K562 (cell line): ENCODE data around the gene COL20A1. TPM values are rescaled to one million over a fixed set of nuclear protein-coding genes. Genes with fewer than 3 reads are reported as not detected.
A peak's percentile ranks its signal among the peaks of the same experiment; 100 is the strongest.

ENCODE experiments used
- BCL6 ChIP-seq: fragments of 250-450 bp; sonication (Bioruptor Pico); IDR thresholded peaks from 2 replicates; pipeline ENCODE4 v1.4.0; 2020
- CREBBP ChIP-seq: IDR thresholded peaks from one replicate; pipeline ENCODE4 v1.6.1; 2012; ENCODE audit warnings: low read depth, mild to moderate bottlenecking, control low read depth, inconsistent platforms, low read length
- FIP1L1 ChIP-seq: fragments of 200-400 bp; formaldehyde crosslinking; IDR thresholded peaks from 2 replicates; pipeline ENCODE4 v1.6.1; 2018; ENCODE audit warnings: mild to moderate bottlenecking, low read depth, low read length; ENCODE audit not compliant: poor library complexity, severe bottlenecking
- HNRNPUL1 ChIP-seq: fragments of 200-400 bp; formaldehyde crosslinking; IDR thresholded peaks from 2 replicates; pipeline ENCODE4 v1.6.1; 2017; ENCODE audit warnings: low read length
- NFXL1 ChIP-seq: fragments of 450-650 bp; formaldehyde crosslinking; IDR thresholded peaks from 2 replicates; pipeline ENCODE4 v1.4.0; 2021; ENCODE audit warnings: mild to moderate bottlenecking
- NFYB ChIP-seq: IDR thresholded peaks from 2 replicates; pipeline ENCODE4 v1.6.1; 2011; ENCODE audit warnings: mild to moderate bottlenecking, moderate library complexity; ENCODE audit not compliant: insufficient read length; ENCODE audit errors: extremely low read depth
- NR2F6 ChIP-seq: fragments of 450-650 bp; formaldehyde crosslinking; IDR thresholded peaks from 2 replicates; pipeline ENCODE4 v1.4.0; 2020; ENCODE audit warnings: mild to moderate bottlenecking
- PYGO2 ChIP-seq: fragments of 450-650 bp; IDR thresholded peaks from 2 replicates; pipeline ENCODE4 v1.6.1; 2016; ENCODE audit warnings: mild to moderate bottlenecking, missing genetic modification characterization, moderate library complexity, missing compliant biosample characterization
- SMARCA5 ChIP-seq: fragments of 450-650 bp; IDR thresholded peaks from 2 replicates; pipeline ENCODE4 v1.6.1; 2016
- SNIP1 ChIP-seq: fragments of 450-650 bp; IDR thresholded peaks from 2 replicates; pipeline ENCODE4 v1.7.1; 2017; ENCODE audit warnings: low read depth, mild to moderate bottlenecking
- TAF1 ChIP-seq: IDR thresholded peaks from 2 replicates; pipeline ENCODE4 v1.6.1; 2011; ENCODE audit warnings: mild to moderate bottlenecking, low read length, moderate library complexity; ENCODE audit not compliant: insufficient read depth, control insufficient read depth, severe bottlenecking; ENCODE audit errors: extremely low read depth
- TEAD4 ChIP-seq, 2 experiments: sonication (generic) in 1 of 2; formaldehyde crosslinking in 1 of 2; IDR thresholded peaks; 2 replicates each; pipeline versions ENCODE4 v1.6.1 to v1.8.0; 2012 to 2022; ENCODE audit warnings: borderline replicate concordance in 1 of 2, inconsistent platforms in 1 of 2, low read length in 1 of 2, mild to moderate bottlenecking in 1 of 2, missing genetic modification reagents in 1 of 2
- ZBTB17 ChIP-seq: fragments of 450-650 bp; formaldehyde crosslinking; IDR thresholded peaks from 2 replicates; pipeline ENCODE4 v1.4.0; 2020; ENCODE audit warnings: mild to moderate bottlenecking
- ZNF24 ChIP-seq: fragments of 450-650 bp; IDR thresholded peaks from 2 replicates; pipeline ENCODE4 v1.6.1; 2016
- polyA plus RNA-seq, 8 experiments: library from polyadenylated mRNA; depleted of rRNA in 4 of 8; stranded (reverse) in 5 of 8; unstranded in 3 of 8; fragments of >200 nt; fragmentation: Nextera tagmentation in 2 of 8; fragmentation: Illumina TruSeq in 1 of 8; extraction: Ambion mirVana in 2 of 8; extraction: Trizol in 1 of 8; gene quantifications; 2 replicates each; pipeline versions ENCODE4 v1.2.1 to v1.2.3, GENCODE V29; 2011 to 2014; ENCODE audit warnings: inconsistent platforms in 1 of 8, missing spikeins in 1 of 8
- total RNA-seq, 7 experiments: library from RNA; depleted of rRNA in 6 of 7; stranded (reverse); fragments of >200 nt in 6 of 7; fragmentation: Illumina TruSeq in 2 of 7; extraction: Trizol in 2 of 7; gene quantifications; 2 replicates each; pipeline versions ENCODE4 v1.2.1 to v1.2.3, GENCODE V29; 2011 to 2021; ENCODE audit warnings: low replicate concordance in 1 of 7
- TF ChIP-seq, protein P1 (sequence below), 2 experiments: IDR thresholded peaks in 1 of 2; conservative IDR thresholded peaks in 1 of 2; 2 replicates each; pipeline ENCODE4 v1.6.1; 2016; ENCODE audit warnings: low read depth in 2 of 2, mild to moderate bottlenecking in 1 of 2, missing compliant biosample characterization in 1 of 2, missing genetic modification characterization in 1 of 2, moderate library complexity in 1 of 2
- TF ChIP-seq, protein P2 (sequence below): fragments of 450-650 bp; IDR thresholded peaks from 2 replicates; pipeline ENCODE4 v1.6.1; 2014; ENCODE audit warnings: low read depth, mild to moderate bottlenecking, moderate library complexity, borderline replicate concordance
- TF ChIP-seq, protein P3 (sequence below): fragments of 250-450 bp; sonication (Bioruptor Pico); IDR thresholded peaks from 2 replicates; pipeline ENCODE4 v1.5.0; 2021; ENCODE audit warnings: mild to moderate bottlenecking, borderline replicate concordance
- TF ChIP-seq, protein P4 (sequence below): fragments of 250-450 bp; sonication (Bioruptor Pico); IDR thresholded peaks from 2 replicates; pipeline ENCODE4 v1.5.0; 2021; ENCODE audit warnings: mild to moderate bottlenecking, moderate library complexity

The COL20A1 gene
- total and polyA plus RNA-seq, 9 of the 15 experiments (the other 6 are each of a cell fraction or from before 2014, with no cell fraction given), result not detected

DNA sequence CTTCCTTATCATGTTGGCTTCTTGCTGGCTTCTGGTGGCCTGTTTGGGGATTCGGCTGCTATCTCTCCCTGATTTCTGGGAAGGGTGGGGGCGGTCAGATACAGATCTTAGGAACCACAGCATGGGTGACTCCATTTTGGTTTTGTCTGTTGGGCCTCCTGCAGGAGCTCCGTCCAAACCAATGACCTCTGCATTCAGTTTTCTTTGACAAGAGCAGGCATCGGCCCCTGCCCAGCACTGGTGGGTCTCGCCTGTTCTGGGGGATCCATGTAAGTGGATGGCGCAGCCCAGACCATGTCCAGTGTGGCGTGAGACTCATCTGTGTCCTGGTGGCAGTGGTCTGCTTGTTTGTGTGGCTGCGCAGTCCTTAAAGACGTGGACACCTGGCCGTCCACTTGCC lies 29.0 kb upstream of the COL20A1 start (continued):
- TF ChIP-seq NFYB (no peak), SMARCA5 (no peak), TAF1 (no peak), SNIP1 (no peak), HNRNPUL1 (no peak), BCL6 (CRISPR knock-in tag) (peak; percentile 83; the same call in 1 of the 2 replicates), ZNF24 (no peak), FIP1L1 (no peak), TEAD4 (IDR thresholded peaks at IDR 0.05; ENCODE audit: low read length) (no peak), TEAD4 (CRISPR knock-in tag; IDR thresholded peaks at IDR 0.05; ENCODE audit: borderline replicate concordance) (no peak), NFXL1 (CRISPR knock-in tag) (peak; percentile 72), PYGO2 (tag) (peak; percentile 61), CREBBP (no peak), ZBTB17 (CRISPR knock-in tag) (peak; percentile 88), NR2F6 (no peak)
- TF ChIP-seq, protein P1, sequence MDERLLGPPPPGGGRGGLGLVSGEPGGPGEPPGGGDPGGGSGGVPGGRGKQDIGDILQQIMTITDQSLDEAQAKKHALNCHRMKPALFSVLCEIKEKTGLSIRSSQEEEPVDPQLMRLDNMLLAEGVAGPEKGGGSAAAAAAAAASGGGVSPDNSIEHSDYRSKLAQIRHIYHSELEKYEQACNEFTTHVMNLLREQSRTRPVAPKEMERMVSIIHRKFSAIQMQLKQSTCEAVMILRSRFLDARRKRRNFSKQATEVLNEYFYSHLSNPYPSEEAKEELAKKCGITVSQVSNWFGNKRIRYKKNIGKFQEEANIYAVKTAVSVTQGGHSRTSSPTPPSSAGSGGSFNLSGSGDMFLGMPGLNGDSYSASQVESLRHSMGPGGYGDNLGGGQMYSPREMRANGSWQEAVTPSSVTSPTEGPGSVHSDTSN (CRISPR knock-in tag; IDR thresholded peaks at IDR 0.05; ENCODE audit: low read depth), result no peak
- TF ChIP-seq, protein P1 (tag; conservative IDR thresholded peaks at IDR 0.05; ENCODE audit: low read depth), result no peak
- TF ChIP-seq, protein P2, sequence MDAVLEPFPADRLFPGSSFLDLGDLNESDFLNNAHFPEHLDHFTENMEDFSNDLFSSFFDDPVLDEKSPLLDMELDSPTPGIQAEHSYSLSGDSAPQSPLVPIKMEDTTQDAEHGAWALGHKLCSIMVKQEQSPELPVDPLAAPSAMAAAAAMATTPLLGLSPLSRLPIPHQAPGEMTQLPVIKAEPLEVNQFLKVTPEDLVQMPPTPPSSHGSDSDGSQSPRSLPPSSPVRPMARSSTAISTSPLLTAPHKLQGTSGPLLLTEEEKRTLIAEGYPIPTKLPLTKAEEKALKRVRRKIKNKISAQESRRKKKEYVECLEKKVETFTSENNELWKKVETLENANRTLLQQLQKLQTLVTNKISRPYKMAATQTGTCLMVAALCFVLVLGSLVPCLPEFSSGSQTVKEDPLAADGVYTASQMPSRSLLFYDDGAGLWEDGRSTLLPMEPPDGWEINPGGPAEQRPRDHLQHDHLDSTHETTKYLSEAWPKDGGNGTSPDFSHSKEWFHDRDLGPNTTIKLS, result no peak
- TF ChIP-seq, protein P3, sequence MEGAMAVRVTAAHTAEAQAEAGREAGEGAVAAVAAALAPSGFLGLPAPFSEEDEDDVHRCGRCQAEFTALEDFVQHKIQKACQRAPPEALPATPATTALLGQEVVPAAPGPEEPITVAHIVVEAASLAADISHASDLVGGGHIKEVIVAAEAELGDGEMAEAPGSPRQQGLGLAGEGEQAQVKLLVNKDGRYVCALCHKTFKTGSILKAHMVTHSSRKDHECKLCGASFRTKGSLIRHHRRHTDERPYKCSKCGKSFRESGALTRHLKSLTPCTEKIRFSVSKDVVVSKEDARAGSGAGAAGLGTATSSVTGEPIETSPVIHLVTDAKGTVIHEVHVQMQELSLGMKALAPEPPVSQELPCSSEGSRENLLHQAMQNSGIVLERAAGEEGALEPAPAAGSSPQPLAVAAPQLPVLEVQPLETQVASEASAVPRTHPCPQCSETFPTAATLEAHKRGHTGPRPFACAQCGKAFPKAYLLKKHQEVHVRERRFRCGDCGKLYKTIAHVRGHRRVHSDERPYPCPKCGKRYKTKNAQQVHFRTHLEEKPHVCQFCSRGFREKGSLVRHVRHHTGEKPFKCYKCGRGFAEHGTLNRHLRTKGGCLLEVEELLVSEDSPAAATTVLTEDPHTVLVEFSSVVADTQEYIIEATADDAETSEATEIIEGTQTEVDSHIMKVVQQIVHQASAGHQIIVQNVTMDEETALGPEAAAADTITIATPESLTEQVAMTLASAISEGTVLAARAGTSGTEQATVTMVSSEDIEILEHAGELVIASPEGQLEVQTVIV (CRISPR knock-in tag), result peak; percentile 83; the same call in 1 of the 2 replicates
- TF ChIP-seq, protein P4, sequence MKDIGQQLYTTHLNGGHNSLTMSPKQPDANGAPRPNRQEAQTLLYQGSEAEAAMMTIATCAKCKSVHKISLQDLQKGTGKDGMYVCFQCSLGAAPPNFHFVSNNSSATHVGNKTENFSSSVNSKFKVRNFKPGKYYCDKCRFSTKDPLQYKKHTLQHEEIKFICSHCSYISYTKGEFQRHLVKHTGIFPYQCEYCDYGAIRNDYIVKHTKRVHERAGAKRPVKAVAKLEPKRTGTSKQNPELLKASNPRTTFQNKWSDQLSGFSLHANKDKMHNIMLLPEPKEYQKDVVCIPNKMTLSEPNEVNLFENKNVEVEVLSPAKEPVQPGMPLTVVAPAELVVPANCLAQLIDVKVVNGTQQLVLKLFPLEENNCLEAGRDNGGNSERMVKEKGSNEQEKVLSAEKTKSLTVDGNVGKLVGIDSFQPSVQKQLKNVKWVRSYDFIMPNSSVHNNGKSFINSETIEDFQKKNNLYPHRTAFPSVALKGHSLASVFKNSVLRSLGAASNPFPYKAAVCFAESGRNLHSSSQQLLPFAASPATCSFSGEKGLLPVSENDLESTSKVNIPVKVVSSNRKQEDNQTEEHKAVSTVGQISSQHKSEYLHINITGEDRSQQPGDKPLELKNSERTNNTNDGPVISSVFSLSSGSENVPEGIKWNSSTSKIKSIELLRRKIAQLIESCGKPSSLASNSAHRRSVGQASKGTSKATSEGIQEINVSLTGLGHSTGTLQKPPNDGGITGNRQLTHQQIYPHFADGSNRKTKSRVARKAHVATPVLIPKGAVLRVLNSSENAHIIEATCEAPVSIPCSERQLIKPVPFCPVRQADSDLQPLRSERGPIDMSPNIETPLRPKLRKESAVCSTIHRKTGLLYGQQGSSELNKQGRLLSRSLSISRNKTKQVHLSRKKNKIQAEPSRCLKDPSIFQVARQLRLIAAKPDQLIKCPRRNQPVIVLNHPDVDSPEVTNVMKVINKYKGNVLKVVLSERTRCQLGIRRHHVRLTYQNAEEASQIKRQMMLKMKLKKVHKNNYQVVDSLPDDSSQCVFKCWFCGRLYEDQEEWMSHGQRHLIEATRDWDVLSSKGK (CRISPR knock-in tag), result no peak
